IMR-90 (cell line): ENCODE results near the gene CCNI2. TPM values are rescaled to one million over a fixed set of nuclear protein-coding genes. Genes with fewer than 3 reads are reported as not detected.

Experiments used
- ATAC-seq: fragments of 200-7000 bp; cut with Tn5 transposase; 2 replicates; pipeline ENCODE4 v1.9.1; 2020; ENCODE audit warnings: low read depth, mild to moderate bottlenecking, moderate library complexity
- BruUV-seq: library from RNA; stranded (reverse); fragments of 400-500 nt; replicated peaks from 2 replicates; lab custom pipeline; 2021; lab: Mats Ljungman, UMichigan
- CTCF ChIA-PET: fragments of 300-600 bp; formaldehyde crosslinking; extraction: SDS; loops from one replicate; lab custom pipeline; 2021; ENCODE audit warnings: antibody characterized with exemption; lab: Yijun Ruan, JAX
- POLR2A ChIA-PET: fragments of 300-600 bp; sonication (Branson Sonifier 250); formaldehyde crosslinking; loops from one replicate; lab custom pipeline; 2022; ENCODE audit warnings: antibody characterized with exemption; ENCODE audit not compliant: unreplicated experiment; lab: Charles Lee
- DNase-seq: peaks from one replicate; pipeline ENCODE4 v3.0.0; 2013
- H2AFZ ChIP-seq: replicated peaks from 2 replicates; pipeline ENCODE3; 2013; ENCODE audit warnings: low read length, mild to moderate bottlenecking; ENCODE audit not compliant: poor library complexity
- H2AK5ac ChIP-seq: 2 replicates; pipeline ENCODE4 v1.6.1; 2013; ENCODE audit warnings: low read depth, low read length, inconsistent platforms
- H2AK9ac ChIP-seq: replicated peaks from 2 replicates; pipeline ENCODE3; 2013; ENCODE audit warnings: mild to moderate bottlenecking, low read depth, low read length, moderate library complexity; ENCODE audit not compliant: poor library complexity
- H2BK120ac ChIP-seq: 2 replicates; pipeline ENCODE4 v1.6.1; 2013; ENCODE audit warnings: low read depth, low read length, inconsistent platforms
- H2BK15ac ChIP-seq: 3 replicates; pipeline ENCODE4 v1.6.1; 2013; ENCODE audit warnings: low read depth, low read length, inconsistent platforms
- H2BK20ac ChIP-seq: 2 replicates; pipeline ENCODE4 v1.6.1; 2013; ENCODE audit warnings: low read depth, mild to moderate bottlenecking, inconsistent platforms, low read length, moderate library complexity
- H2BK5ac ChIP-seq: 2 replicates; pipeline ENCODE4 v1.6.1; 2013; ENCODE audit warnings: mild to moderate bottlenecking, low read depth, low read length, inconsistent platforms; ENCODE audit not compliant: poor library complexity, severe bottlenecking
- H3K14ac ChIP-seq: replicated peaks from 2 replicates; pipeline ENCODE4 v1.6.1; 2013; ENCODE audit warnings: low read depth, low read length, inconsistent platforms
- H3K18ac ChIP-seq: 2 replicates; pipeline ENCODE4 v1.6.1; 2013; ENCODE audit warnings: low read depth, low read length, control low read depth
- H3K23ac ChIP-seq: 2 replicates; pipeline ENCODE4 v1.6.1; 2013; ENCODE audit warnings: low read depth, low read length, inconsistent platforms
- H3K27ac ChIP-seq: 2 replicates; pipeline ENCODE4 v1.5.1; 2013; ENCODE audit warnings: mild to moderate bottlenecking, control low read depth, low read length; ENCODE audit not compliant: insufficient read depth
- H3K27me3 ChIP-seq: 2 replicates; pipeline ENCODE4 v1.6.1; 2013; ENCODE audit warnings: low read length; ENCODE audit not compliant: control insufficient read depth, insufficient read depth
- H3K36me3 ChIP-seq: 2 replicates; pipeline ENCODE4 v1.6.1; 2013; ENCODE audit warnings: low read length, mixed read lengths; ENCODE audit not compliant: control insufficient read depth, insufficient read depth
- H3K4ac ChIP-seq: 2 replicates; pipeline ENCODE4 v1.6.1; 2013; ENCODE audit warnings: low read depth, low read length, inconsistent platforms
- H3K4me1 ChIP-seq: 2 replicates; pipeline ENCODE4 v1.6.1; 2013; ENCODE audit warnings: low read length, mixed read lengths; ENCODE audit not compliant: control insufficient read depth, insufficient read depth
- H3K4me2 ChIP-seq: 2 replicates; pipeline ENCODE4 v1.6.1; 2013; ENCODE audit warnings: low read depth, mild to moderate bottlenecking, control low read depth, low read length, moderate library complexity
- H3K4me3 ChIP-seq: 2 replicates; pipeline ENCODE4 v1.5.1; 2013; ENCODE audit warnings: low read depth, mild to moderate bottlenecking, control low read depth, low read length, moderate library complexity; ENCODE audit not compliant: insufficient read depth
- H3K56ac ChIP-seq: 2 replicates; pipeline ENCODE4 v1.6.1; 2013; ENCODE audit warnings: low read length, inconsistent platforms; ENCODE audit not compliant: insufficient read depth; ENCODE audit errors: extremely low read depth
- H3K79me1 ChIP-seq, 2 experiments: 2 replicates each; pipeline ENCODE4 v1.6.1; 2013; ENCODE audit warnings: low read length in 2 of 2, inconsistent platforms in 1 of 2, low read depth in 1 of 2
- H3K9ac ChIP-seq: 2 replicates; pipeline ENCODE4 v1.6.1; 2013; ENCODE audit warnings: low read depth, low read length, control low read depth
- H3K9me1 ChIP-seq: 2 replicates; pipeline ENCODE4 v1.6.1; 2013; ENCODE audit warnings: low read length, inconsistent platforms; ENCODE audit not compliant: insufficient read depth
- H3K9me3 ChIP-seq: 2 replicates; pipeline ENCODE4 v1.6.1; 2013; ENCODE audit warnings: low read length; ENCODE audit not compliant: control insufficient read depth, insufficient read depth
- H4K20me1 ChIP-seq: 2 replicates; pipeline ENCODE4 v1.6.1; 2013; ENCODE audit warnings: low read length, inconsistent platforms; ENCODE audit not compliant: insufficient read depth
- H4K5ac ChIP-seq: 2 replicates; pipeline ENCODE4 v1.6.1; 2013; ENCODE audit warnings: mild to moderate bottlenecking, low read depth, low read length, control low read depth
- H4K8ac ChIP-seq, 2 experiments: 2 replicates each; pipeline ENCODE4 v1.6.1; 2013; ENCODE audit warnings: low read depth in 2 of 2, low read length in 2 of 2, control low read depth in 1 of 2, inconsistent platforms in 1 of 2
- H4K91ac ChIP-seq: 2 replicates; pipeline ENCODE4 v1.6.1; 2013; ENCODE audit warnings: low read depth, low read length, inconsistent platforms; ENCODE audit not compliant: insufficient read depth
- CEBPB ChIP-seq: IDR thresholded peaks from 2 replicates; pipeline ENCODE4 v1.6.1; 2012; ENCODE audit warnings: low read depth, low read length, improper control_type of control experiment
- FOS ChIP-seq: fragments of 150-350 bp; IDR thresholded peaks from 2 replicates; pipeline ENCODE4 v1.6.1; 2016; ENCODE audit warnings: low read depth, low read length
- MAFK ChIP-seq: IDR thresholded peaks from 2 replicates; pipeline ENCODE4 v1.6.1; 2012; ENCODE audit warnings: low read depth, low read length, improper control_type of control experiment
- POLR2A ChIP-seq: IDR thresholded peaks from 2 replicates; pipeline ENCODE4 v1.6.1; 2012; ENCODE audit warnings: mild to moderate bottlenecking, low read depth, low read length
- WGBS, 2 experiments: methylation state at CpG; one replicate each; pipeline versions ENCODE4 v1.1.5 to v1.1.7; 2013; ENCODE audit warnings: missing lambda C conversion rate in 2 of 2; ENCODE audit not compliant: insufficient read length in 1 of 2; ENCODE audit errors: extremely low coverage in 2 of 2; 5-methylcytosine and 5-hydroxymethylcytosine counted together
- dilution Hi-C: fragments of 300-500 bp; cut with HindIII; formaldehyde crosslinking; loops from one replicate; pipeline ENCODE4 v1.14.3; 2018; ENCODE audit warnings: low sequenced_read_pairs; ENCODE audit not compliant: unreplicated experiment
- in situ Hi-C: fragments of 300-500 bp; cut with MboI; formaldehyde crosslinking; loops from 3 replicates; pipeline ENCODE4 v1.14.3; 2019; ENCODE audit warnings: low sequenced_read_pairs, inconsistent platforms, mixed read lengths
- intact Hi-C: fragments of 100-400 bp; cut with micrococcal nuclease; formaldehyde crosslinking; loops from 2 replicates; pipeline ENCODE4 v1.10.0; 2022
- polyA plus RNA-seq, 3 experiments: library from polyadenylated mRNA; depleted of rRNA; stranded (reverse); fragments of >200 nt; gene quantifications; 2 replicates each; pipeline ENCODE4 v1.2.3, GENCODE V29; 2012; ENCODE audit warnings: low replicate concordance in 1 of 3
- total RNA-seq: library from RNA; depleted of rRNA; stranded (reverse); fragments of >200 nt; gene quantifications from 2 replicates; pipeline ENCODE4 v1.2.3, GENCODE V29; 2012

CCNI2 gene
- total and polyA plus RNA-seq, 2 of the 4 experiments (the other 2 are of a cell fraction), result not detected

GRCh38 chr5:132737982-132738681, 9.1 kb upstream of the CCNI2 start (continued):
- TF ChIP-seq FOS (no peak), POLR2A (no peak), CEBPB (no peak)

DNA sequence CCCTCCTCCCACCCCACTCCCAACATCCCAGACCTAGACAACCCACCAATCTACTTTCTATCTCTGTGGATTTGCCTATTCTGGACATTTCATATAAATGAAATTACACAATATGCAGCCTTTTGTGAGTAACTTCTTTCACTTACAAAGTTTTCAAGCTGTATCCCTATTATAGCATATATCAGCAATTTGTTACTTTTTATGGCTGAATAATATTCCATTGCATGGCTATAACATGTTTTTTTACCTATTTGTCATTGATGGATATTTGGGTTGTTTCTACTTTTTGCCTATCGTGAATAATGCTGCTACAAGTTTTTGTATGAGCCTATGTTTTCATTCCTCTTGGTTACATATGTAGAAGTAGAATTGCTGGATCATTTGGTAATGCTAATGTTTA, 8.0 kb upstream of the CCNI2 start:
- dilution Hi-C loops, result no loop called here
- no peak overlapping the region for H3K23ac ChIP-seq
- no peaks in the 10 kb centered on the region; the same call in 1 of the 2 replicates for H3K27me3 ChIP-seq
- H4K8ac ChIP-seq, result no peak overlapping the region
- peaks cover 5% of the 10 kb centered on the region; the same call in 1 of the 2 replicates for H3K9me3 ChIP-seq
- H3K36me3 ChIP-seq, result no peaks in the 10 kb centered on the region
- no peak overlapping the region for H3K4me2 ChIP-seq
- no peak overlapping the region for H2BK20ac ChIP-seq
- BruUV-seq, result no TSS peak
- DNase-seq, result no peak
- no peak overlapping the region for H3K14ac ChIP-seq
- no peak overlapping the region for H3K9ac ChIP-seq
- POLR2A ChIA-PET, result no interaction called here
- H2AFZ ChIP-seq, result no peak overlapping the region
- TF ChIP-seq MAFK (0 out of 2 replicates have a peak, but pooled peaks have one; percentile 18), CEBPB (no peak)
- intact Hi-C loops, result no loop called here
- H2BK120ac ChIP-seq, result no peak overlapping the region
- H3K27ac ChIP-seq, result no peak overlapping the region
- H3K4ac ChIP-seq, result no peak overlapping the region
- no peak overlapping the region for H4K5ac ChIP-seq
- H3K4me3 ChIP-seq, result no peak overlapping the region
- H4K91ac ChIP-seq, result no peak overlapping the region
- no peak overlapping the region for H2BK15ac ChIP-seq
- no peak for ATAC-seq
- peaks cover 12 to 13% of the 10 kb centered on the region in 2 experiments; a peak in 3 of 4 replicates for H3K79me1 ChIP-seq
- H3K9me1 ChIP-seq, result 0 out of 2 replicates have a peak, but pooled peaks cover 3% of the 10 kb centered on the region
- no peak overlapping the region for H2BK5ac ChIP-seq
- no peak overlapping the region for H3K56ac ChIP-seq
- H2AK5ac ChIP-seq, result no peak overlapping the region
- in situ Hi-C loops, result no loop called here
- H2AK9ac ChIP-seq, result no peak overlapping the region
- no peaks in the 10 kb centered on the region for H4K20me1 ChIP-seq
- CTCF ChIA-PET, result interaction anchor here (0.6 kb wide), 1 partner anchor 48 kb away, joined by 3 read pairs; no protein-coding TSS in a partner anchor
- H3K18ac ChIP-seq, result no peak overlapping the region
- no peaks in the 10 kb centered on the region for H3K4me1 ChIP-seq
- no CpG with 5 or more reads among the region's 1 CpG for WGBS, 2 experiments
